GM19463 (cell line): ENCODE measurements around the gene ZNF200.
"Not testable (repeated sequence)": the region's sequence is repeated elsewhere in the genome, so short reads cannot be mapped to it uniquely, and the experiment has no call there.

Source experiments
- ATAC-seq: cut with Tn5 transposase; IDR thresholded peaks from one replicate; pipeline ENCODE4 v1.9.1; 2021; ENCODE audit warnings: mild to moderate bottlenecking, moderate library complexity; ENCODE audit not compliant: unreplicated experiment

ZNF200 gene

DNA sequence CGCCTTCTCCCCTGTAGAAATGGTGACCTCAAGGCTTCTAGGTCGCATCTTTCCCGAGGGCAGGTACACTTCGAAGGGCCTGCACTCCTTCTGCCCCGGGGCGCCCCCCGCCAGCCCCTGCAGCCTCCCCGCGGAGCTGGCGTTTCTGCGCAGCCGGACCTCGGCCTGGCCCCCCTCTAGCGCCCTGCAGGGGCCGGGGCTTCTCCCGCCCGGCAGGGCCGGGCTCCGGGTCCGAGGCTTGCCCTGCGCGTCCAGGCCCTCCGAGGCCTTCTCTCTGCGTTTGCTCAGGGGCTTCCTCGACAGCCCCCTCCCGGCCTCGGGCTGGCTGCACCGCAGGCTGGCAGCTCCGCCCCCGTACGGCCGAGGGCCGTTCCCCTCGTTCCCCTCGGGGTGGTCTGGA lies 19.4 kb upstream of the ZNF200 start:
- ATAC-seq = no peak

DNA sequence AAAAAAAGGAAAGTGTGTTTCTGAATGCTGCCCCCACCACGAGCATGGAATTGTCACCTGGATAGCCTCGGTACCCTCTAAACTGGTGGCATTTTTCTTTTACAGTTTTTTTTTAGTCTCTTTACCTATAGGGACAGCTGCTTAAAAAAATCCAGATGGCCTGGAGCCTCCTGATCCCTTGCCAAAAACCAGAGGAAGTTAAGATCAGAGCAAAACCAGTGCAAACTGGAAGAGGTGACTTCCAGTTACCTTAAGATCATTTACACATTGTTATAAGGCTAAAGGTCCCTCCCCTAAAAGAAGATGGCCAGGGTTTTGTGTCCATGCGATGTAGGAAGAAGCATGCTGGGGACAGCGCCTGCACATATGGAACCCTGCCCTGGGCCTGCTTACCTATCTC lies 18.0 kb upstream of the ZNF200 start:
- no peak for ATAC-seq

DNA sequence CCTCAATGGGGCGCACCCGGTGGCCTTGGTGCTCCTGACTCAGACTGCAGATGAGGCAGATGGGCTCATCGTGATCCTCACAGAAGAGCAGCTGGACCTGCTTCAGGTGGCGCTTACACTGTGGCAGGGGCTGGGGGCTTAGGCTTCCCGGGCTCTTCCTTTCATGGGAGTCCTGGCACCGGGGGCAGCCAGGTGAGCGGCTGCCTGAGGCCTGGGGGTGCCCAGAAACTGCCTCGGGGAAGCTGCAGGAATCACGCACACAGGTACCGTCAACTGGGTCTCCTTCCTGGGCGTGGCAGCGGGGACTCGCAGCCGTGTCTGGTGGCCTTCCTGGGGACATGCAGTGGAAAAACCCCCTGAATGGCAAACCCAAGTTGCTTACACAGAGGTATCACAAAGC lies 14.5 kb upstream of the ZNF200 start:
- ATAC-seq = no peak

DNA sequence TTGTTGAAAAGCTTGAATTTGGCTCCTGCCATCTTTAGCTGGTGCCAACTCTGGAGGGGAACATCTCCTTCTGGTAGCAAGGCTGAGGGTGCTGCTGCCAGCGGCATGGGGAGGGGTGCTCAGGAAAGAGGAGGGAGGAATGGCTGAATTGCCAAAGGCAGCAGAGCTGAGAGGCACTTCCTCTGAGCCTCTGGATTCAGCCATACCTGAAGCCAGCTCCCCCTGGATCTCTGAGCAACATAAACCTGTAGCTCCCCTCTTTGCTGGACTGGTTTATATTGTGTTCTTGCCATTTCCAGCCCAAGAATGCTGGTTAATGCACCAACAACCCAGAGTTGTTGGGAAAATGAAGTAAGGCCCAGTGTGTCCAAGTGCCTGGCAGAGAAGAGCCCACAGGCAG lies 14.1 kb upstream of the ZNF200 start:
- no peak for ATAC-seq

DNA sequence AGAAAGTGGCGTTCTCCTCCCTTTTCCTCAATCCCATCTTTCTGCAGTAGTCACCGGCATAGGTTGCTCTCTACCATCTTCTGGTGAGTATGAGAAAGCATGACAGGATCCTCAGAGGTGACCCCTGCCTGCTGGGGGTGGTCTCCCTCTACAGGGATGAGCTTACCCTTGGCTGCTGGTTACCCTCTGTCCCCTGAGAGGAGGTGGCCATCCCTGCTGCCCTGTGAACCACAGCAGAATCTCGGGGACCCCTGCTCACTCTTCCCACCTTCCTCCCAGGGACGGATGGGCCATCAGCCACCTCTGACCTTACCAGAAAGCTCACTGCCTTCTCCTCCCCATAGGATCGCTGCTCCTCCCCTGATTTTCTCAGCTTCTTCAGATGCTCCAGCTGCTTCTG lies 13.6 kb upstream of the ZNF200 start:
- no peak for ATAC-seq

DNA sequence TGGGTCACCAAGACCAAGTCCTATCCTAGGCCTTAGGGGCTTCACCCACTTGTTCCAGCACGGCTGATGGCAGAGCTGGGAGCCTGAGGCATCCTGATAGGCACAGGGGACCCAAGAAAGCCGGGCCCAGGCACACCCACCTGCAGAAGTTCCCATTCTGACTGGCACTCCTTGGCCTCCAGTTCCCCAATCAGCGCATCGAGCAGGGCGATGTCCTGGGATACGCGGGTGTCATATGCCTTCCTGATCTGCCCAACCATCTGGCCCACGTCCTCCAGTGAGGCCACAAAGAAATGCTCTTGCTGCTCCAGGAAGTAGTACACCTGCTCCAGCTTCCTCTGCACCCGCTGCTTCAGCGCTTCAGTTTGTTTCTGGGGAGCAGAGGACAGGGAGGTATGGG lies 11.9 kb upstream of the ZNF200 start:
- ATAC-seq = no peak

DNA sequence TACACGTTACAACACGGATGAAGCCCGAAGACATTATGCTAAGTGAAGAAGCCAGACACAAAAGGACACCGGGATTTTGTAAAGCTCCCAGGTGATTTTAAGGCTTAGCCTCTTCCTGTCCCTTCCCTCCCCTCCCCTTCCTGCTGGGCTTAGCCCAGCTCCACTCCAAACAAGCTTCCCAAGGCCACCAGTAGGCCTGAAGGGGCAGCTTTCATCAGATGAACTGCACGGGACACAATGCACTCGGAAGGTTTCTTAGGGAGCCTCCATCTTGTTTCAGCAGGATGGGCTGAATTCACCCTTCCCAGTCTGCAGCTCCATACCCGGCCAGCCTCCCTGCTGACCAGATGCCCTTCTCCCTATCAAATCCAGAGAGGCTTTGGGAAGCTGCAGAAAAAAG lies 11.0 kb upstream of the ZNF200 start:
- no peak for ATAC-seq

DNA sequence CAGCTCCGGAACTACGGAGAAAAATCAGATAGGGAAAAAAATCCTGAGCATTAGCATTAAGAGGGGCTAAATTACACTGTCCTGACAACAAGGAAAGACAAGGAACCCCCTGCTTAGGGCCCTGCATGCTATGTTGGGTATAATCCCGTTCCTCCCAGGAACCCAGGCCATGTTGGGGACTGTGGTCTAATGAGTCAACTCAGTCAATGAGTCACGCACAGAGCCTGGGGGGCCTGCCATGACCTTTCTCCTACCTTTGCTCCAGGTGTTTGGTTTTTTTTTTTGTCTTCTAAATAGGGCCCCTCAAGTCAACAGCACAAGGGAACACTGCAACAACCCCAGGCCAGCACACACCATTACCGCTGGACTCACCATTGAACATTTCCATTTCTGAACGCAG lies 8.9 kb upstream of the ZNF200 start:
- ATAC-seq = no peak

DNA sequence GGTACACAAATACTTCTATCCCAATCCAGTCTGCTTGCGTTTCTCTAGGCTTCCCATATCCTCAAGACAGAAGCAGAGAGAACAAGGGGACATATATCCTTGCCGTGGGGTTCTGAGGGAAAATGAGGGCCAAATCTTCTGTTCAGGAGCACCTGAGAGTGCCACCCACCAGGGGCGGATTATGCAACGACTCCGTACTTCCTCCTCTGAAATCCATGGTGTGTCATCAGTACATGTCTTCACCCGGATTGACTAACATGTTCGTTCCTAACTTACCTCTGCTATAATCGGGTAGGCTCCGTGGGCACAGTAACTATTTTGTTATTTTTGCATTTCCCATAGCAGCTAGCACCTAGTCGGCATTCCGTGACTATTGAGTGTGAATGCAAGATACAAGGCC lies 7.8 kb upstream of the ZNF200 start:
- ATAC-seq = no peak

DNA sequence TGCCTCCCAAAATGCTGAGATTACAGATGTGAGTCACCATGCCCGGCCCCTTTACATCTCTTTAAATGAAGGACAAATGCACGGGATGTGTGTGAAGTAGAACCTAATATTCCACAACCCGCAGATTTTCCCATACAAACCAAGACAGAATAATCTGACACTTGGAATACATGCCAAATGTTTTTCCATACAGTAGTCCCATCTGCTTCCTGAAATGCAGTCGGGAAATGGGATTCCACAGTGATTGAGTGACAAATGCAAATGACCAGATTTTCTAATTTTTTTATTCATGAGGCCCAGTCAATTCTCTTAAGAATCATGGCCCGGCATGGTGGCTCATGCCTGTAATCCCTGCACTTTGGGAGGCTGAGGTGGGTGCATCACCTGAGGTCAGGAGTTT lies 6.8 kb upstream of the ZNF200 start:
- no peak for ATAC-seq

DNA sequence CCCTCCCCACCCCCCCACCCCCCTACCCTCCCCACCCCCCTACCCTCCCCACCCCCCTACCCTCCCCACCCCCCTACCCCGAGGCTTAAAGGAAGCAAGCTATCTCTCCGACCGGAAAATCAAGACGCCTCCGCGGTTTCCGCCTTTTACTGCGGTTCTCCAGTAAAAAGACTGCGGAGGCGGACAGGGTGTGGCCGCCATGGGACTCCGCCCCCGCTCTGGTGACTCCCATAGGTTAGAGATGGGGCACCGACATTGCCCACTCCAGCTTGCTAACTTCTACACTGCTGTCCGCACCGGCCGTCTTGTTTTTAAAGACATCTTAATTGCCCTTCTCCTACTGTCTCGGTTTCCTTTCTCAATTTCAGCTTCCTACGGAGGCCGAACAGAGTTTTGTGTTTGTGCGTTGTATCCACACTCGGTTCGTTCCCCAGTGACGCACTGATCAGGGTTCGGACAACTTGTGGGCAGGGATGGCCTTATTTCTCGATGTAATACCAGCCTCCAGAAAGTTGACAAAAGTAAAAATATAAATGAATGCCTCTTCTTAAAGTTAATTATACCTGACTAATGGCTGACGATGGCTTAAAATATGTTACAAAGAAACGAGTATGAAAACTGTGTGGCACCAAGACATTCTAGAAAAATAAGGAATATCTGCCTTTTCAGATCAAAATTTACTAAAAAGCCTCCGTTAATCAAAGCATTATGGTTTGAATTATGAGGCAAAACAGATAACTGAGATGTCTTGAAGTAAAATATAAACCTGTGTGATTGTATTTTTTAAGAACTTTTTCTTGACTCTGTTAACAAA lies 1.1 kb upstream of the ZNF200 start:
- ATAC-seq = no peak

DNA sequence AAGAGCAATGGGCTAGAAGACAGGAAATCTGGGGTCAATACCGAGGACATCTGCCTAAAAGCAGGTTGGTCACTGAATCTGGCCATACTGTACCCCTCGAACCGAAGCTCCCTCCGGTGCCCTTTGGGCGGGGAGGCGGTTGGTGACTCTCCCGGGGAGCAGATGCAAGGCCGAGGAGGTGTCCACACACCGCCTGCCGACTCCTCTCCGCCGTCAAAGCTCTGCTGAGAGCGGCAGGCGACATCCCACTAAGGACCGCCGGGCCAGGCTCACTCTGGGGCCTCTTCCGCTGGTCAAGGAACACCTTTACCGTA lies 458 bp downstream of the ZNF200 start:
- ATAC-seq = no peak

DNA sequence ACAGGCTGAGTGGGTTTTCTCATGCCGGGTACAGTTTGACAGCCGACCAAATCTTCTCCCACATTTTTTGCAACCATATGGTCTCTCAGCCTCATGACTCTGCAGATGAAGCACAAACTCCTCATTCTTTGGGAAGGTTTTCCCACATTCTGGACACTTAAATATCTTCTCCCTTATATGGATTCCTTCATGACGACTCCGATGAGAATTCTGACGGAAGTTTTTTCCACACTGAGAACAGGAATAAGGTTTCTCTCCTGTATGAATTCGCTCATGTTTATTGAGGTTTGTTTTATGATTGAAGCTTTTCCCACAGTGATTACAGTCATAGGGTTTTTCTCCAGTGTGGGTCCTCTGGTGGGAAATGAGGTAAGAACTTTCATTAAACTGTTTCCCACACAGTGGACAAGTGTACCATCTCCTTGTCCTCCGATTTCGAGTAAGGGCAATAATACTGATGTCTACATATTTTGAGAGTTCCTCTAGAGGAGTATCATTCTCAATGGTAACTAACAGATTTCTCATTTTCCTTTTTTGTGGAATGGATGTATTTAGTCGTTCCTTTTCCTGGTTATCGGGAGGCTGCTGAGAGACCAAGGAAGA lies 10.9 kb downstream of the ZNF200 start:
- no peak for ATAC-seq

DNA sequence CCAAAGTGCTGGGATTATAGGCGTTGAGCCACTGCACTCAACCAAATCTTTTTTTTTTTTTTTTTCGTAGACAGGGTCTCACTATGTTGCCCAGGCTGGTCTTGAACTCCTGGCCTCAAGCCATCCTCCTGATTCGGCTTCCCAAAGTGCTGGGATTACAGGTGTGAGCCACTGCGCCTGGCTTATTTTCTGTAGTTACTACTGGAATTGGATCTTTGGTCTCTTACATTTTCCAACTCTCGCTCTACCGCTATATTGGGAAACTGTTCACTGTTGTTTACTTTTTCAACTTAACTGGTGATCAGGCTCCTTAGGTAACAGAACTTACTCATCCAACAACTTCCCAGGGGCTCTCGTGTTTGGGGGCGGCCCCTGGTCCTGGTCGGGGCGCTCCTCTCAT lies 14.1 kb downstream of the ZNF200 start:
- ATAC-seq = no peak

DNA sequence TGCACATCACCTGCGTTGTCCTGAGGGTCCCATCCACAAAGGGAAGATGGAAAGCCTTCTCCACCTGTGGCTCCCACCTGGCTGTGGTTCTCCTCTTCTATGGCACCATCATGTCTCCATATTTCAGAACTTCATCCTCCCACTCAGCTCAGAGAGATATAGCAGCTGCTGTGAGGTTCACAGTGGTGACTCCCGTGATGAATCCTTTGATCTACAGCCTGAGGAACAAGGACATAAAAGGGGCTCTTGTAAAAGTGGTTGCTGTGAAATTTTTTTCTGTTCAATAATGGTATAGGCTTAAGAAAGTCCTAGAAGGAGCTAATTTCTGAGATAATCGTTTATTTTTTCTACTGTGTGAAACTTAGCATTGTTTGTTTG lies 18.7 kb downstream of the ZNF200 start:
- ATAC-seq = no peak

DNA sequence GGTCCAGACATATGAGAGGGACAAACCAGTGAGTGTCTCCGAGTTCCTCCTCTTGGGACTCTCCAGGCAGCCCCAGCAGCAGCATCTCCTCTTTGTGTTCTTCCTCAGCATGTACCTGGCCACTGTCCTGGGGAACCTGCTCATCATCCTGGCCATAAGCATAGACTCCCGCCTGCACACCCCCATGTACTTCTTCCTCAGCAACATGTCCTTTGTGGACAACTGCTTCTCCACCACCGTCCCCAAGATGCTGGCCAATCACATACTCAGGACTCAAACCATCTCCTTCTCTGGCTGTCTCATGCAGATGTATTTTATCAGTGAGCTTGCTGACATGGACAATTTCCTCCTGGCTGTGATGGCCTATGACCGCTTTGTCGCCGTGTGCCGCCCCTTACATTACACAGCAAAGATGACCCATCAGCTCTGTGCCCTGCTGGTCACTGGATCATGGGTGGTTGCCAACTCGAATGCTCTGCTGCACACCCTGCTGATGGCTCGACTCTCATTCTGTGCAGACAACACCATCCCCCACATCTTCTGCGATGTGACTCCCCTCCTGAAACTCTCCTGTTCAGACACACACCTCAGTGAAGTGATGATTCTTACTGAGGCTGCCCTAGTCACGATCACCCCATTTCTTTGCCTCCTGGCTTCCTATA lies 19.2 kb downstream of the ZNF200 start:
- no peak for ATAC-seq

DNA sequence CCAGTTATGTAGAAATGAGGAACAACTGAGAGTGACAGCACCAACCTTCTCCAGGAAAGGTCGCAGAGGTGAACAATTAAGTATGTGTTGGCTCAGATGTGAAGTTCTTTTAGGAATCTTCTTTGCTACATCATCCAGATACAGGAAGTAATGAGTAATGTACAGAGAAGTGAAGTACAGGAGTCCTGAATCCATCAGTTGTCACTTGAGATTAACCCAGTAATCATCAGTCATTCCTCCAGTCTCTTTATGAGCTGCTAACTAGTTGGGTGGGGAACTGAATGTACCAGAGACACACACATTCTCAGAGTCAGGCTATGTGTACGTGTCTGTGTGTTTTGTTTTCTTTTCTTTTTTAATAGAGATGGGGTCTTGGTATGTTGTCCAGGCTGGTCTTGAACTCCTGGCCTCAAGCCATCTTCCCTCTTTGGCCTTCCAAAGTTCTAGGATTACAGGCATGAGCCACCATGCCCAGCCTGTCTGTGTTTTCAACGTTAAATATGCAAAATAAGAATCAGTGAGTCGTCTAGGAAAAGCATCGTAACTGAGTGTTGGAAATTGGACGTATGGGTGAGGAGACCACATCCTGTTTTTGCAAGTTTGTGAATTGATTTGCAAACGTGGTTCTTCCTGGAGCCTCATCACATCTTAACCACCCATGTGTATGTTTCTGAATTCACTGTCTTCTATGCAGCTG lies 19.9 kb downstream of the ZNF200 start:
- ATAC-seq = no peak

DNA sequence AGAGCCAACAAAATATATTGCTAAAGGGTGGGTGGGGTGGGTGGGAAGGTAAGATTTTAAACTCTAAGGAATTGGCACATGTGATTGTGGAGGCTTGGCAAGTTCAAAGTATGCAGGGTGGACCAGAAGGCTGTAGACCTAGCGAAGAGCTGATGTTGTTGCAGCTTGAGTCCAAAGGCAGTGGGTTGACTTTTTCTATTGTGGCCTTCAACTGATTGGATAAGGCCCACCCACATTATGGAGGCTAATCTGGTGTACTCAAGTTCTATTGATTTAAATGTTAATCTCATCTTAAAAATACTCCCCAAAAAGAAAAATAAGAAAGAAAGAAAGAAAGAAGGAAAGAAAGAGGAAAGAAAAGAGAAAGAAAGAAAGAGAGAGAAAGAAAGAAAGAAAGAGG lies 22.4 kb downstream of the ZNF200 start:
- ATAC-seq = no peak

DNA sequence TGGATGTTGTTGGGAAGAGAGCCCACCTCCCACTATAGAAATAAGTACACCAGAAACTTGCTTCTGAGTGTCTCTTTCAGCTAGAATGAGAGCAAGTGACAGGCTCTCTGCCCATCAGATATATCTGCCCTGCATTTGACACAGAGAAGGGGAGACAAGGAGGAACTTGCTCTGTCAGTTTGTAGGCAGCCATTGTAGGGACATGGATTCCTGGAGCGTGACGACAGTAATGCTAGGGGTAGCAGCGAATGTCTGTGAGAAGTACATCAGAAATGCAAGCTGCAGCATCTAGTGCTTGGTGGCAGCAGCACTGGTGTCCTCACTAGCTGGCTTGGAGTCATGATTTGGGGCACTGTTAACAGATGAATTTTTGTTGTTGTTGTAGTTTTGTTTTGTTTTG lies 23.0 kb downstream of the ZNF200 start:
- ATAC-seq = no peak

DNA sequence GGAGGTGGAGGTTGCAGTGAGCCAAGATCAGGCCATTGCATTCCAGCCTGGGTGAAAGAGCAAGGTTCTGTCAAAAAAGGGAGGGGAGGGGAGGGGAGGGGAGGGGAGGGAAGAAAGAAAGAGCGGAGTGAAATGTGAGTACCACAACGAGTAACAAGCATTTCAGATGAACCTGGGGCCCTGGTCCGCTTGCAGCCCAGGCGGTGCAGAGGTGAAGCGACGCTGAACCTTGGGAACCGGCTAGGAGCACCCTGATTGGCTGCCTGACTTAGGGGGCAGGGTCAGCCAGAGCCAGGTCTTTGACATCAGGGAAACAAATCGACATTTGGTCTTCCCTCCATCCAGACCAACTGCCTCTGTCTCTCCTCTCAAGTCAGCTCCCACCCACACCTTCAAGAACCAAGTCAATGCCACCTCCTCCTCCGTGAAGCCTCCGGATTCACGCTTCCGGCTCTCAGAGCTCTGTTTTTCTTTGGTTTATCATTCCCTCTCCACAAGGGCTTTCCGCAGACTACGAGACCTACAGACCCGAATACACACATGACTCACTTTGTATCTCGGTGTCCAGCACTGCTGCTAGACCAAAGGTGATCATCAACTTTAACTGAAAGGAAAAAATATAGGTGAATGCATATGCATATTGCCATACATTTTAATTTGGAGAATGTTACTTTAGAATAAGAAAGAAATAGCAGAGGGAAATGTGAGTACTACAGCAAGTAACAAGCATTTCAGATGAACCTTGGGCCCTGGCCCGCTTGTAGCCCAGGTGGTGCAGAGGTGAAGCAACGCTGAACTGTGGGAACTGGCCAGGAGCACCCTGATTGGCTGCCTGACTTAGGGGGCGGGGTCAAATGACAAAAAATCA lies 27.6 kb downstream of the ZNF200 start:
- no peak for ATAC-seq

DNA sequence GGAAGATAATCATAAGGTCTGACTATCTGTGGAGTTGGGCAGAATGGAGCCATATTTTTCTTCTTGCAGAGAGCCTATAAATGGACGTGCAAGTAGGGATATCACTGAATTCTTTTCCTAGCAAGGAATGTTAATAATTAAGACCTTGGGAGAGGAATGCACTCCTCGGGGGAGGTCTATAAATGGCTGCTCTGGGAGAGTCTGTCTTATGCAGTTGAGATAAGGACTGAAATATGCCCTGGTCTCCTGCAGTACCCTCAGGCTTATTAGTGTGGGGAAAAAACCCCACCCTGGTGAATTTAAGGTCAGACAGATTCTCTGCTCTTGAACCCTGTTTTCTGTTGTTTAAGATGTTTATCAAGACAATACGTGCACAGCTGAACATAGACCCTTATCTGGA lies 29.0 kb downstream of the ZNF200 start:
- ATAC-seq = not testable (repeated sequence)
